IPS-NIHi7 (cell line): ENCODE results near the gene NIM1K.
A peak's percentile ranks its signal among the peaks of the same experiment; 100 is the strongest.
"Not testable (repeated sequence)": the region's sequence is repeated elsewhere in the genome, so short reads cannot be mapped to it uniquely, and the experiment has no call there.

Source experiments
- DNase-seq: peaks from one replicate; pipeline ENCODE4 v3.0.0; 2012; ENCODE audit warnings: mixed read lengths; ENCODE audit errors: extremely low spot score

NIM1K gene

GRCh38 chr5:43230707-43231106, 38.7 kb downstream of the NIM1K start:
- DNase-seq = no peak

- no peak for DNase-seq
Measured at GRCh38 chr5:43231977-43232376, 40.0 kb downstream of the NIM1K start.

GRCh38 chr5:43232943-43233833, 41.2 kb downstream of the NIM1K start:
- no peak for DNase-seq

- DNase-seq = no peak
Measured at GRCh38 chr5:43233946-43234345, 41.9 kb downstream of the NIM1K start.

GRCh38 chr5:43236653-43237355, 44.8 kb downstream of the NIM1K start:
- no peak for DNase-seq

- DNase-seq = no peak
Measured at GRCh38 chr5:43242196-43242595, 50.2 kb downstream of the NIM1K start.

GRCh38 chr5:43243270-43243669, 51.2 kb downstream of the NIM1K start:
- no peak for DNase-seq

GRCh38 chr5:43244823-43245565, 53.0 kb downstream of the NIM1K start:
- DNase-seq = no peak

- no peak for DNase-seq
Measured at GRCh38 chr5:43245724-43246385, 53.8 kb downstream of the NIM1K start.

- DNase-seq = no peak
Measured at GRCh38 chr5:43251754-43252153, 59.7 kb downstream of the NIM1K start.

- DNase-seq = no peak
Measured at GRCh38 chr5:43255704-43256103, 63.7 kb downstream of the NIM1K start.

GRCh38 chr5:43256261-43256966, 64.4 kb downstream of the NIM1K start:
- DNase-seq = no peak

GRCh38 chr5:43258116-43258515, 66.1 kb downstream of the NIM1K start:
- DNase-seq = no peak

GRCh38 chr5:43262269-43262668, 70.2 kb downstream of the NIM1K start:
- not testable (repeated sequence) for DNase-seq

GRCh38 chr5:43268188-43268820, 76.3 kb downstream of the NIM1K start:
- no peak for DNase-seq

- DNase-seq = no peak
Measured at GRCh38 chr5:43270645-43271044, 78.6 kb downstream of the NIM1K start.

- DNase-seq = no peak
Measured at GRCh38 chr5:43273552-43273951, 81.5 kb downstream of the NIM1K start.

- DNase-seq = peak; percentile 36
Measured at GRCh38 chr5:43274435-43275114, 82.5 kb downstream of the NIM1K start.

- no peak for DNase-seq
Measured at GRCh38 chr5:43275391-43275790, 83.4 kb downstream of the NIM1K start.
